Anterior cingulate cortex (tissue), 58 donors: ENCODE measurements around the gene PER2.

Source experiments
- DNase-seq, 58 donors: peaks; one replicate each; lab custom pipeline; 2025; lab: John Stamatoyannopoulos, UW

The PER2 gene

DNA sequence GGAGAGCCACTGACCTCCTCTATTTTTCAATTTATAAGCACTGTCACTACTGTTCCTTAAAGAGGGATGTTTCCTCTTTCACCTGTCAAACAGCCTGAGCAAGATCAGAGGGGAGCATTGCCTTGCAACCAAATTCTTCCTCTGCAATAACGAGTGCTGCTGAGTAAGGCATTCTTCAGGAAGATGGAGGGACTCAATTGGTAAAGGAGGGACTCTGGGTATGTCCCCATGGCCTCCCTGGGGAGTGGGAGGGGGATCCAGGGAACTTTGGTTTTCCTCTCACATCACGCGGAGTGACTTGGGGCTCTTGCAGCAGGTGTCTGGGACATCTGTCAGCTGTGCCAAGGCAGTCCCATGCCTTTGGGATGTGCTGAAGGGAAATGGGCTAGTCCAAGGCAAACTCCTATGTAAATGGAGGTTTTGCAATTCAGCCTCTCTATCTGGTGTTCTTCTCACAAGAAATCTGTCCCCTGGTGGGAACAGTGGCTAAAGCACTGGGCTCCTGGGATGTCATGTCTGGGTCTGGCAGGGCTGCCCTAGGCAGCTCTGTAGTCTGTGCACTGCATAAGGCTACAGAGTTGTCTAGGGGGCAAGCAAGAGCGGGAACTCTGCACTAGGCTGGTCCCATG, 34.2 kb downstream of the PER2 start:
- no peak for DNase-seq

DNA sequence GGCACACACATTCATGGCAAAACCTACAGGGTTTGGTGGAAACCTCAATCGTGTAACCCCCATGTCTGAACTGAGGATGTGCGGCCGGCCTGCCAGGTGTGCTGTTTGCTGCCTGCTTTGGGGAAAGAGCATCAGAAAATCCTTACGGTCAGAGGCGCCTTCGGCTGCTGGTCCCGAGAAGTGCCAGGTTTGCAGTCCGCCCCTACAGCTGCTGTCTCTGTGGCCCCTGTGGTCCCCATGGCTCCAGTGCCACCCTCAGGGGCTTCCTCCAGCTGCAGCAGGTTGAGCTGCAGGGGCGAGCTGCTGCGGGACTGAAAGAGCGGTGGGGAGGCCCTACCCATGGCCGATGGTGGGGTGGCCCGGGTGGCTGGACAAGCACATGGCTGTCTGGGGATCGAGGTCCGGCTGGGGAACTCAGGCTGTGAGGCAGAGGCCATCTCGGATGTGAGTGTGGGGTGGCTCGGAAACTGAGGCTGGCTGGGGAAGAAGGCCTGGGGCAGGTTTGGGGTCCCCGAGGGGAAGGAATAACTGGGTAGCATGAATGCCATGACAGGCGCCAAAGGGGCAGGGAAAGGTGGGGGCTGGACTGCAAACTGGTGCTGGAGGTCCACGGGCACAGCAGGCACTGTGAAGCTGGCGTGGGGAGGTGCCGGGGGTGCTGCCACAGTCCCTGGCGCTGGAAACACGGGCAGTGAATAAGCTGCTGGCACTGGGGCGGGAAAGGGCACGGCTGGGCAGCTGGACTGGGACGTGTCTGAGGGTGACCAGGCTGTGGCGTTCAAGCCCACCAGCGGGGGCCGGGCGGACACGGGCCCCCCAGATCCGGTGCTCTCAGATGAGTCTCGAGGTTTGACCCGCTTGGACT, 35.4 kb downstream of the PER2 start:
- no peak for DNase-seq

DNA sequence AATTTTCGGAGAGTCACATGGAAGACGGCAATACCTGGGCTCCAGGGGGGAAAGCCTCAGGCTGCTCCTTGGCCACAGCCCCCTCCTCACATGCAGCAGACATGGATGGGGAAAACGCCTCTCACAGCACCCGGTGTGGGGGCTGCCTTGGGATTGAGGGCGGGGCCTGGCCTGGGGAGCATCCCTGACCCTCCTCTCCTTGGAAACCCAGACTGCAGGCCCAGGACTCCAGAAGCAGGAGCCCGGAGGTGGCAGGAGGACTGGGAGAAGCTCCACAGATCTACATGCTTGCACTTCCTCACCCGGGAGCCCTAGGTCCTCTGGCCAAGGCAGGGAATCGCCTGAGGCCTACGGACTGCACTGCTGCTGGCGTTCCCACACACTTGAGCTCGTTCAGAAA, 36.4 kb downstream of the PER2 start:
- DNase-seq: no peak

DNA sequence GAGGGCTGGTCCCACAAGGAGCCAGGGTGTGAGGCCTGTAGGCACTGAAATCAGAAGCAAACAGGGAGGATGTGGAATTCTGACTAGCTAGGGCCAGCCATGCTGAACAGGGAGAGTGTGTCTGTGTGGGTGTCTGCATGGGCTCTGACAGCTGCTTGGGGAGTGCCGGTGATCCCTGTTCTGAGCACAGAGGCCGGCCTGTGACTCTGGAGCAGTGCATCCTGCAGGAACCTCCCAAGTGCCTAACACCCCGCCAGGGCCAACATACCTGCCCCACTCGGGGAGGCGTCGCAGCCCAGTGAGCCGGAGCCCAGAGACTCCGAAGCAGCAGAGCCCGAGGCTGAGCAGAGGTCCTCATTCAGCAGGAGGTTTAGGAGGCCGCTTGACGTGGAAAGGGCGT, 37.1 kb downstream of the PER2 start:
- DNase-seq: no peak

DNA sequence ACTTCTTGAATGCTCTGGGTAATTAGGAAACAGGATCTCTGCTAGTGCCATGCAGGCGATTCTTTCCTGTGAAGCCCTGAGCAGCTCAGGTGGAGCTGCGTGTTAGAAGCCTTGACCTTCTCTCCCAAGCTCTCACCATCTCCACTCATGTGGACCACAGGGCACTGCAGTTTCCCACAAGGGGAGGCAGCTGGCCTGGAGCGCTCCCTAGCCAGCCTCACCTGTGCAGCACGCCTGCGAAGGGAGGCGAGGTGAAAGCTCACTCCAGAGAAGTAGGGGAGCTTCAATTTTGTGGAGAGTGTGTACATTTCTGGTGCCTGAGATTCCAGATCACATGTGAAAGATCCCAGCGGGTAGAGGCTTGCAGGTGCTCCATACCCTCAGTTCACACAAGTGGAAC, 37.5 kb downstream of the PER2 start:
- no peak for DNase-seq

DNA sequence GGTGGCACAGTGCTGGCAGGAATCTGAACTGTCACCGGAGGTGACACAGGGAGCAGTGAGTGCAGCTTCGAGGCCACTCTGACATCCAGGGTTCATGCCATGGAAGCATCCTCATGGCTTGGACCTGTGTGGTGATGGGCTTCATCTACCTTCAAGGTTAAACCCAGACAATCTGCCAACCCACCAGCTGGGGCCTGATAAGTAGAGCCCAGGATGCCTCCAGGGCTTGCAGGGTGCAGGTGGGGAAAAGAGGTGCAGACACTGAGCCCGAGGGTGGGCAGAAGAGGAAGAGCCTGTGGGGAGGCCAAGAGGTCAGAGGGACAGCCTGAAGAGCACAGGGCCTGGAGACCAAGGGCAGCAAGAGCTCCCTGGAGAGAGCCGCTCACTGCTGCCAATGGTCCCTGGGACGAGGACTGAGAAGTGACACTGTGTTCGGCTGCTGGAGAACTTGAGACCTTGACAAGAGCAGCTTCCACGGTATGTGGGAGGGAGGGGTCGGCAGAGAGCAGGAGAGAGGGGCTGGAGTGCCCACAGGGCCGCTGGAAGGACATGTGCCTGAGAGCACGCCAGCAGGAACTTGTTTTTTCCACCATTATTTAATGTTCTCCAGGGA, 40.5 kb downstream of the PER2 start:
- no peak for DNase-seq

DNA sequence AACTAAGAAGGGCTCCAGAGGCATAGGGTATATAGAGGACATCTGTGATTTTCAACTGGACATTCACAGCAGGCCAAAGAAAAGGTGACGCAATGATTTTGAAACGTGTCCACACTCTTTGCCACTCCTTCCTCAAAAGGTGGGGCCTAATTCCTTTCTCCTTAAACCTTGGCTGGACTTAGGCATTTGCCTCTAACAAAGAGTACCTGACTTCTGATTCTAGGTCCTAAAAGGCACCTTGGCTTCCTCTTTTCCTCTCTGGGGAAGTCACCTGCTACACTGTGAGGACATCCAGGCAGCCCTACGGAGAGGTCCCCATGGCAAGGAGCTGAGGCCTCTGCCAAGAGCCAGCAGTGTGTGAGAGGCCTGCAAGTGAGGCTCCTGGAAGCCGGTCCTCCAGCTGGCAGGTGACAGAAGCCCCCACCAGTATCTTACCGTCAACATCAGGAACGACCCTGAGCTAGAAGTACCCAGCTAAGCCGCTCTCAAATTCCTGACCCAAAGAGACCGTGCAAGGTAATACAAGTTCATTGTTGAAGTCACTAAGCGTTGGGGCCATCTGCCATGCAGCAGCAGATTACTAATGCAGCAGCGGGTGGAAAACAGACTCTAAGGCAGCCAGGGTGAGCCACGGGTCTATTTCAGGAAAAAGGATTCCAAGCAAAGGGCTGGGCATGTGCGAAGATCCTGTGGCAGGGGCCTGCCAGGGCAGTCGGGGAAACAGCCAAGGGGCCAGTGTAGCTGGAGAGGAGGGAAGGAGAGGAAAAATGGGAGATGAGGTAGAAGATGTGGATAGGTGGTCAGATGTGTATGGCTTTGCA, 41.2 kb downstream of the PER2 start:
- no peak for DNase-seq

DNA sequence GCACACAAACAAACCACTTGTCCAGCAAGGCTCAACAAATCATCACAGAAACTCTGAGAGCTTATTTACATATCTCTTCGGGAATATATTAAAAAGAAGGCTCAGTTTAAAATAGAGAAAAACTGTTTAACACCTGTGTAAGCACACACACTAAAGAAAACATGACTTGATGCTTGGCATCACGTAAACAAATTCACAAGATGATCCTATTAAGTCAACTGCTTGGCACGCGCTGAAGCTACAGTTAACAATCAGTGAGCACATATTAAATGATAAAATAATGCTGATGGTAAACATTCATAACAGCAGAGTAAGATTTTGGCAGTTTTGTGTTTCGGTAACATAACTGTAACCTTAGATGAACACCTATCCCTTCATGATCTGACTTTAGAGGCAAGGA, 44.3 kb downstream of the PER2 start:
- no peak for DNase-seq

DNA sequence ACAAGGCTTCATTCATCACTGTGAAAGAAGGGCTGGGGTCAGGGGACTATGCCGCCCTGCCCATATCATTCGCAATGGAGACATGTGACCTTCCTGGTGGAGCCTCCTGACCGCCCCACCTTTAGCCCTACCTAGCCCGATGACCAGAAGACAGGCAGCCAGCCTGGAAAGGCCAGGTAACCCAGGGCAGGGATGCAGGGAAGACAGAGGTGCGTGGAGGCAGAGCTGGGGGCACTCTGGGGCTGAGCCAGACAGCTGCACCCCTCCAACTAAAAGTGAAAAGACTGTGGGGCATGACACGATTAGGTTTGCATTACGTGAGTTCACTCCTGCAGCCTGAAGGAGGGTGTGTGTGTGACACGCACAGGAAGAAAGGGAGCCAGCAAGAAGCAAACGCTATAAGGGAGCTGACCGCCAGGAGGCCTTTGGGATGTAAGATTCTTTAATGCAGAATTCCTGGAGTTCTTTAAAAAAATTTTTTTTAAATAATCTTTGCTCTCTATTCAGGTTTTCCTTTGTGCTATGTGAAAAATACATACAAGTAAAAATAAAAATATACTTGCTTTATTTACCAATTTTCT, 44.8 kb downstream of the PER2 start:
- DNase-seq: no peak

DNA sequence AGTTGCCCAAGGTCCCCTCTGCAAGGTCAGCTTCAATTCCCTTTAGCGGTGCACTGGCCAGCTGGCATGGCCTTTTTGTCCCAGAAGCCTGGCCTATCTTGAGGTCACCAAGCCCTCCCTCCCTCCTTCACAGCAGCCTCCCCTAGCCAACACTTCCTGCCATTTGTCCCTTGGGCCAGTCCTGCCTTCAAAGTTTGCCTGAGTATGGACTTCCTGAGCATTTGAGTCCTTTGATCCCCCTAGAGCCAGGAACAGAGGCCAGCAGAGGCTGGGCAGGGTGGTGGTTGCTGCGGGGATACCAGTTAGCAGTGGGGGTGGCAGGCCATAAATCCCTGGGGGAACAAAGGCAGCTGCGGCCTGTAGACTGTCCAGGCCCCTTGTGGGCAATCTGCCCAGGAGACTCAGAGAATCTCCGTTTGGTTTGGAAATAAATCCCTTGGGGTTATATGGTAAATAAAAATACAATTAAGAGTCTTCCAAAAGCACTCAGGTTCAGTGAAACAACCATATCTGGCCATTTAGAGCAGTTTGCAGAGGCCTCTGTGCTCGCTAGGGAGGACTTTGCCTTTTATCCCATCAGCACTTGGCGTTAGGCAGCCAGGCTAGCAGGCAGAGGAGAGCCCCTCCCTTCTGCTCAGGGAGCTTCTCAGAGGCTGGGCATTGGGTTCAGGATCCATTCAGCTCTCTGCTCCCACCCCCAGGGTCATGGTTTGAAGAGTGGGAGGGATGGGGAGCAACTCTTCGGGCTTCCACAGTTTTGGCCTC, 45.5 kb downstream of the PER2 start:
- peak in 1 of 58 donors; percentile 12 for DNase-seq

DNA sequence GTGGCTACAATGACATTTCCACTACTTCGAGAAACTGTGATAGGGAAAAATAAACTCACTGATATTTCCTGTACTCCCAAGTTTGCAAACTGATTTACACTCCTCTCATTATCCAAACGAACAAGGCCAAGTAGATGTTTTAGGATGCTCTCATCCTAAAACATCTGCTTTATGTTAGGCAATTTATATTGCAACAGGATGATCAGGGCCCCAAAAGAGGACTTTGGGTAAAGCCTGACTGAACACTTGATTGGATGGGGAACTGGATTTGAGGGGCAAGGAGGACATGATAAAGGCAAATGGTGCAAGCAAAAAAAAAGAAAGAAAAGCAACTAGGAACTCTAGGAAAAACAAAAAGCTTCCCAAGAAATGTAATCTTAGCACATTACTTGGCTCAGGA, 46.4 kb downstream of the PER2 start:
- no peak for DNase-seq

DNA sequence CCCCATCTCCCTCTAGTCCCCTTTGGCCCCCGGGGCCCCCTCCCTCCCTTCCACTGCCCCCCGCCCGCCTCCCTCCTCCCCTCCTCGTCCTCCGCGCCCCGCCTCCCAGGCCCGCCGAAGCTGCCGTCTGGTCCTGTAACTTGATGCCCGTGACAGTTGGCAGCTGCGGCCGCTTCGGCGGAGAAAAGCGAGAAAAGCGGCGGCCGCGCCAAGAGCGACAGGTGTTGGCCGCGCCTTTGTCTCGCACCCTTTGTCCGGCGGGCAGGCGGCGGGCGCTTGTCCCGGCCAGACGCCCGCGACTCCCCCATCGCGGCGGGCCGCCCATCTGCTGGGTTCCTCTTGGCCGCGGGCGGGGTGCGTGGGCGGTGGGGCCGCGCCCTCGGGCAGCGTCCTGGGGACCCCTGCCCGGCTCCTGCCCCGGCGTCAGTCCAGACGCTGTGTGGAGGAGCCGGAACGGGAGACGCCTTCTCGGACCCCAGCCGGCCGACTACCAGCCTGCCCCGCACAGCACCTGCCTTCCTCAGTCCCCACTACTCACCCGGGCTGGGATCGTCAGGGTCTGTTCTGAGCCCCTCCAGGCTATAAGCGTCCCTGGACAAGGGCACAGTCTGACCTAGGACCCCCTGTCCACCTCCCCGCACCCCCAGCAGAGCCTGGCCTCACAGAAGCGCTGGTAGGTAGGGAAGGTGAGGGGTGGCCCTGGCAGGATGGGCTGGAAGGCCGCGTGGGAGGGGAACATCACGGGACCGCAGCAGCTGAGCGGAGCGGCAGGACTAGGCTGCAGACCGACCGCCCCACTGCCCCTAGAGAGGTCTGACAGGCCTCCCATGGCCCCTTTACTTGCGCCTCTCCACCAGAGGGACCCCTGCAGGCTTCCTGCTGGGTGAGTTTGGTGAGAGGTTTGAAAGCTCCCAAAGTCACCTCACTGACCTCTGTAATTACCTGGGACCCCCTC, 47.4 kb downstream of the PER2 start:
- DNase-seq: peak in 10 of 58 donors; percentile 17 to 51 (median 30)

DNA sequence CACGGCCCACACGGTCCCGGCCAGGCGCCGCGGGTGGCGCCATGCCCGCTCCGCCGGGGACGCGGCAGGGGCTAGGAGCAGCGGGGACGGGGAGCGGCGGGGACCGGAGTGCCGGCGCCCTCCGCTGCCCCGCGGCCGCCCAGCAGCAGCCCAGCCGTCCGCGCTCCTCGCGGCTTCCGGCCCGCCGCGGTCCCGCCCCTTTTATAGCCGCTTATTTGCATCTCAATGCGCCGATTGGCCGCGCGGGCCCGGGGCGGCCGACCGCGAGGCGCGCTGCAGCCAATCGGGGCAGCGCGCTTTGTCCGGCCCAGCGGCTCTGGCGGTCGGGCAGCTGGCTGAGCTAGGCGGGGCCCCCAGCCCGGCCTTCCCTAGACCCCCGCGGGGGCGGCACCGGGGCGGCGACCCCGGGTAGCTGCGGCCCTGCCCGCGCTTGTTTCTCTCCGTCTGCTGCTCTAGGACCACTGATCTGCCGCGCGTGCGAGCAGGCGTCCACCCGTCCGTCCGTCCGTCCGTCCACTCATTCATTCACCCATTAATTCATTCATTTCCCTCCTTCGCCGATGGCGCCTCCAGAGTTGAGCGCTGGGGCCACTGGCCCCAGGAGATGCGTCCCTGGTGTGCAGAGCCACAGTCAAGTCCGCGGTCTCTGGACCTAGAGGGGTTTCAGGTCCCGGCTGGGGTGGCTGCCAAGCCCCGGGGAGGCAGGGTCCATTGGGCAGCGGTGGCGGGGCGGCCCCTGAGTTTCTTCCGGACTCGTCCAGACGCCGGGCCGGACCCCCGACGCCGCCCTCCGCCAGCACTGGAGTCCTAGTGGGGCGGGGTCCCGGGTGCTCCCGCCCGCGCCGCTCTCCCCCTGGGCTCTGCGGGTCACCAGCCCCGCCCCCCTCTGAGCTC, 48.3 kb downstream of the PER2 start, which contains the start of gene HES6:
HES6 (minus strand) TSS at position 176 of the 894 bp plus-strand sequence; CDS start at position 43, 133 bp downstream.
- peak in 54 of 58 donors; percentile 28 to 88 (median 72) for DNase-seq

DNA sequence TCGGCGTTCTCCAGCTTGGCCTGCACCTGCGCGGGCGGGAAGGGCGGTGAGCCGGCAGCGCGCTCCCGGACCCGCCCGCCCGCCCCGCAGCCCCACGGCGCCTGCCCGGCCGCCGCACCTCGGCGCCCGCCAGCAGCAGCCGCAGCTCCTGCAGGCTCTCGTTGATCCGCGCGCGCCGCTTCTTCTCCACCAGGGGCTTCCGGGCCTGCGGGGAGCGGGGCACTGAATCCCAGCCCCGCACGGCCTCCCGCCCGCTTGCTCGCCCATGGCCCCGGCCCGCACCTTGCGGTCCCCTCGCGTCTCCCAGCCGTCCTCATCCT, 48.9 kb downstream of the PER2 start:
- no peak for DNase-seq

DNA sequence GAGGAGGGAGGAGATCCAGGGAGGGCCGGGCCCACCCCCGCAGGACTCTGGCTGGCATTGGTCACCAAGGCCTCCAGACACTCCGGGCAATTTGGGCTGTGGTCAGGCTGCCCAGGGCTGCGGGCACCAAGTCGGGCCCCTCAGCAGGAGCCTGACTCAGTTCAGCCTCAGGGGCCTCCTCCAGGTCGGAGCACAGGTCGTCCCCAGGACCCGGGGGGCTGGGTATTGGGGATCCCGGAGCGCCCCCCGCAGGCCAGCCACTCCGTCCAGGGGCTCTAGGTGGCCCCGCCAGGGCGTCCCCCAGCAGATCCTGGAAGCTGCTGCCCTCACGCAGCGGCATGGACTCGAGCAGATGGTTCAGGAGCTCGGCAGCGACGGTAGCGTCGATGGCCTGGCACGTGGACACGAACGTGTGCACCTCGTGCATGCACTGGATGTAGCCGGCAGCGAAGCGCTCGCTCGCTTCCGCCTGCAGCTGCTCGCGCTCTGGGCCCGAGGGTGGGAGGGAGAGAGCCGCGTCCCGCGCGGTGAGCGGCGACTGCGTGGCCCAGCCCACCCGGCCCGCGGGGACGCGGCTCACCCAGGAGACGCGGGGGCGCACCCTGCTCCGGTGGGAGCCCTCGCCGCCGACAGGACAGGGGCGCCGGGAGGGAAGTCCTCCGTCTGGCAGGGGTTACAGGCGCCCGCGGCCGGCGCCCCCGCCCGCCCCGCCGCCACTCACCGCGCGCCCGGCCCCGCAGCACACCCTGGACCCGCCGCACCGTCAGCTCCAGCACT, 49.5 kb downstream of the PER2 start:
- peak in 4 of 58 donors; percentile 24 to 37 (median 31) for DNase-seq

DNA sequence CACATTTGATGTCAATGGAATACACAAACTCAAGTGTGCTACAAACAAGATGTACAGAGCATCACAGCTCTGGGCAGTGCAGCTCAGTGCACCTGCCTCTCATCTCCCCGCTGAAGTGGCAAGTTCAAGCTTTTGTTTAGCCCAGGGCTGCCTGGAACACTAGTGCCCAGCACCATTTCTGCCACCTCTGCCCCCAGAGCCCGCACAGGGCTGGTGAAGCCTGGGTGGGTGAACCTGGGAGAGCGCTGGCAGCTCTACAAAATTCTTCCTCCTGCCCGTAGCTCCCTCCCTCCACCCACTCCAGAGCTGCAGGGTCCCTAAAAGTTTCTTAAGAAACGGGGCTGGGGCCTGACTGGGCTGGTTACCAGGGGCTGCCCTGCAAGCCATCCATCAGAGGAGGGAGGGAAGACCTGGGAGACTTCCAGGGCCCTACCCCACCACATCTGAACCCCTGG, 50.1 kb downstream of the PER2 start:
- DNase-seq: no peak
